Renal cortex interstitium (tissue), 11 donors: ENCODE data around the gene CEBPA. TPM values are rescaled to one million over a fixed set of nuclear protein-coding genes. Genes with fewer than 3 reads are reported as not detected.

Experiments used
- DNase-seq, 11 donors: peaks; one replicate each; pipeline ENCODE4 v3.0.0-alpha.2; 2013; ENCODE audit warnings: low read depth in 9 of 11, low spot score in 4 of 11; ENCODE audit errors: extremely low read depth in 1 of 11
- polyA plus RNA-seq, 3 donors: library from polyadenylated mRNA; unstranded; fragments of 120-200 nt; gene quantifications; one replicate each; pipeline ENCODE4 v1.2.1, GENCODE V29; 2013; ENCODE audit not compliant: insufficient read length in 3 of 3

Gene CEBPA
- polyA plus RNA-seq, 3 donors: 2.3 to 7.0 (median 3.0) TPM

- DNase-seq: no peak
Observed at GRCh38 chr19:33281296-33281926, 20.9 kb downstream of the CEBPA start.

- DNase-seq: no peak
Observed at GRCh38 chr19:33280351-33280921, 21.9 kb downstream of the CEBPA start.

GRCh38 chr19:33279430-33280350, 22.6 kb downstream of the CEBPA start:
- DNase-seq: no peak

GRCh38 chr19:33278403-33279269, 23.7 kb downstream of the CEBPA start:
- DNase-seq: no peak

- no peak for DNase-seq
Observed at GRCh38 chr19:33278023-33278402, 24.3 kb downstream of the CEBPA start.

GRCh38 chr19:33277434-33277833, 24.9 kb downstream of the CEBPA start:
- DNase-seq: no peak

GRCh38 chr19:33275933-33276619, 26.3 kb downstream of the CEBPA start:
- DNase-seq: no peak

GRCh38 chr19:33275559-33275932, 26.8 kb downstream of the CEBPA start:
- no peak for DNase-seq

- DNase-seq: no peak
Observed at GRCh38 chr19:33274663-33275558, 27.4 kb downstream of the CEBPA start.

- peak in 1 of 11 donors; percentile 50 for DNase-seq
Observed at GRCh38 chr19:33273881-33274662, 28.3 kb downstream of the CEBPA start.

- no peak for DNase-seq
Observed at GRCh38 chr19:33273065-33273736, 29.1 kb downstream of the CEBPA start.

- DNase-seq: no peak
Observed at GRCh38 chr19:33271246-33272021, 30.9 kb downstream of the CEBPA start.

GRCh38 chr19:33270769-33271168, 31.6 kb downstream of the CEBPA start:
- DNase-seq: no peak

- no peak for DNase-seq
Observed at GRCh38 chr19:33269016-33269415, 33.3 kb downstream of the CEBPA start.

- no peak for DNase-seq
Observed at GRCh38 chr19:33268162-33268991, 34.0 kb downstream of the CEBPA start.
